DOHH2 (cell line): ENCODE results near the gene DHODH.

ENCODE experiments used
- H3F3A ChIP-seq: fragments of 200-600 bp; sonication (generic), shearing (Covaris generic); 2 replicates; pipeline ENCODE4 v1.6.0; 2016; ENCODE audit warnings: antibody characterized with exemption, mild to moderate bottlenecking; ENCODE audit not compliant: control insufficient read depth, insufficient read depth
- H3K27ac ChIP-seq: fragments of 200-600 bp; sonication (generic); 2 replicates; pipeline ENCODE4 v1.5.1; 2014; ENCODE audit warnings: low read depth, mild to moderate bottlenecking, low read length, moderate library complexity
- H3K27me3 ChIP-seq: fragments of 200-600 bp; sonication (generic); 2 replicates; pipeline ENCODE4 v1.6.1; 2014; ENCODE audit warnings: mild to moderate bottlenecking, low read length, mixed read lengths; ENCODE audit not compliant: control insufficient read depth
- H3K36me3 ChIP-seq: fragments of 200-600 bp; sonication (generic); 2 replicates; pipeline ENCODE4 v1.6.1; 2014; ENCODE audit warnings: mild to moderate bottlenecking, low read length, moderate library complexity, mixed read lengths; ENCODE audit not compliant: control insufficient read depth
- H3K4me1 ChIP-seq: fragments of 200-600 bp; sonication (generic); 2 replicates; pipeline ENCODE4 v1.6.1; 2014; ENCODE audit warnings: mild to moderate bottlenecking, low read length, mixed read lengths; ENCODE audit not compliant: control insufficient read depth
- H3K4me2 ChIP-seq: fragments of 200-600 bp; sonication (generic); 2 replicates; pipeline ENCODE4 v1.6.0; 2014; ENCODE audit warnings: mild to moderate bottlenecking, low read length, moderate library complexity
- H3K4me3 ChIP-seq: fragments of 200-600 bp; sonication (generic); 2 replicates; pipeline ENCODE4 v1.5.1; 2014; ENCODE audit warnings: mild to moderate bottlenecking, low read length, mixed read lengths
- H3K79me2 ChIP-seq: fragments of 200-600 bp; sonication (generic); 2 replicates; pipeline ENCODE4 v1.6.1; 2014; ENCODE audit warnings: mild to moderate bottlenecking, low read length, mixed read lengths; ENCODE audit not compliant: control insufficient read depth
- H3K9me2 ChIP-seq: fragments of 200-600 bp; sonication (generic); replicated peaks from 2 replicates; pipeline ENCODE4 v1.6.1; 2014; ENCODE audit warnings: mild to moderate bottlenecking, low read length, mixed read lengths; ENCODE audit not compliant: control insufficient read depth
- H3K9me3 ChIP-seq: fragments of 200-600 bp; sonication (generic); 2 replicates; pipeline ENCODE4 v1.6.1; 2014; ENCODE audit warnings: antibody characterized with exemption, low read length, mixed read lengths; ENCODE audit not compliant: control insufficient read depth, insufficient read depth
- H4K20me1 ChIP-seq: fragments of 200-600 bp; sonication (generic); 2 replicates; pipeline ENCODE4 v1.6.0; 2014; ENCODE audit warnings: low read depth, mild to moderate bottlenecking, antibody characterized with exemption, low read length, moderate library complexity; ENCODE audit not compliant: control insufficient read depth, insufficient read depth
- EZH2phosphoT487 ChIP-seq: fragments of 200-600 bp; sonication (generic); IDR thresholded peaks from 2 replicates; pipeline ENCODE4 v1.6.1; 2017; ENCODE audit warnings: borderline replicate concordance, mild to moderate bottlenecking, antibody characterized with exemption, low read length, moderate library complexity, mixed read lengths
- TF ChIP-seq, protein P1 (sequence below): fragments of 200-600 bp; sonication (generic); IDR thresholded peaks from one replicate; pipeline ENCODE4 v1.5.1; 2014; ENCODE audit warnings: antibody characterized with exemption, mild to moderate bottlenecking, low read depth, low read length; ENCODE audit not compliant: poor library complexity, severe bottlenecking

DHODH gene

DNA sequence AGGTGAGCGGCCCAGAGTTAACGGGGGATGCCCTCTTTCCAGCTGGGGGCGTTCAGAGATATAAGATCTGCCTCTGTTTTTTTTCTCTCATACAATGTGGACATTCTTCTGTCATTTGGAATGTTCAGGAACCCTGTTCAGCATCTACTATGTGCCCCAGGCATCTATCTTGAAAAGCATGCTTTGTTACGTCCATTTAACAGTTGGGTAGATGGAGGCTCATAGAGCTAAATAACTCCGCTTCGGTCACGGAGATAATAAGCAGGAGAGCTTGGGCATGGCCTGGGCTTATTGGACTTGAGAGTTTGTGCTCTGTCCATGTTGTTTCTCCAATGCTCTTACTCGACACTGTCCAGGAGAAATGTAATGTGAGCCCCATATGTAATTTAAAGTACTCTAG lies 6.1 kb downstream of the DHODH start:
- no peak for TF ChIP-seq EZH2phosphoT487
- TF ChIP-seq, protein P1, sequence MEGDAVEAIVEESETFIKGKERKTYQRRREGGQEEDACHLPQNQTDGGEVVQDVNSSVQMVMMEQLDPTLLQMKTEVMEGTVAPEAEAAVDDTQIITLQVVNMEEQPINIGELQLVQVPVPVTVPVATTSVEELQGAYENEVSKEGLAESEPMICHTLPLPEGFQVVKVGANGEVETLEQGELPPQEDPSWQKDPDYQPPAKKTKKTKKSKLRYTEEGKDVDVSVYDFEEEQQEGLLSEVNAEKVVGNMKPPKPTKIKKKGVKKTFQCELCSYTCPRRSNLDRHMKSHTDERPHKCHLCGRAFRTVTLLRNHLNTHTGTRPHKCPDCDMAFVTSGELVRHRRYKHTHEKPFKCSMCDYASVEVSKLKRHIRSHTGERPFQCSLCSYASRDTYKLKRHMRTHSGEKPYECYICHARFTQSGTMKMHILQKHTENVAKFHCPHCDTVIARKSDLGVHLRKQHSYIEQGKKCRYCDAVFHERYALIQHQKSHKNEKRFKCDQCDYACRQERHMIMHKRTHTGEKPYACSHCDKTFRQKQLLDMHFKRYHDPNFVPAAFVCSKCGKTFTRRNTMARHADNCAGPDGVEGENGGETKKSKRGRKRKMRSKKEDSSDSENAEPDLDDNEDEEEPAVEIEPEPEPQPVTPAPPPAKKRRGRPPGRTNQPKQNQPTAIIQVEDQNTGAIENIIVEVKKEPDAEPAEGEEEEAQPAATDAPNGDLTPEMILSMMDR, result no peak
- no peak overlapping the region for H3K4me2 ChIP-seq
- H3K36me3 ChIP-seq, result peaks cover 41% of the 10 kb centered on the region
- no peaks in the 10 kb centered on the region for H4K20me1 ChIP-seq
- H3K27ac ChIP-seq, result no peak overlapping the region
- no peaks in the 10 kb centered on the region for H3K27me3 ChIP-seq
- H3K9me2 ChIP-seq, result no peaks in the 10 kb centered on the region
- H3K4me1 ChIP-seq, result peaks cover 8% of the 10 kb centered on the region
- H3K79me2 ChIP-seq, result peaks cover 10% of the 10 kb centered on the region
- H3F3A ChIP-seq, result 0 out of 2 replicates have a peak, but pooled peaks cover 2% of the 10 kb centered on the region
- H3K4me3 ChIP-seq, result no peak overlapping the region
- no peaks in the 10 kb centered on the region for H3K9me3 ChIP-seq

DNA sequence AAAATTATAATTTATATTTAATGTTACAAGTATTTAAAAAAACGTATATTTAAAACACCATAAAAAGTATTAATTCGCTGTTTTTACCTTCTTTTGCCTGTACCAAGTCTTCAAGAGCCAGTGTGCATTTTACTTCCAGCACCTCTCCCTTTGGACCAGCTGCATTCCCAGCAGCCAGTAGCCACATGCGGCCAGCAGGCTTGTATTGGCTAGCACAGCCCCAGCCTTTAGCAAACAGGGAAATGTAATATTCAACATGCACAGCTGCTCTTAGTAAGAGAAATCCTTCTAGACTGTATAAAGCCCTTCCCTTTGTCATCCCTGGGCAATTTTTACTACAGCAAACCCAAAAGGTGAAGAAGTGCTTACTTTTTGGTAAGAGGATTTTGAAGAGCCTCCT lies 6.6 kb downstream of the DHODH start:
- Histone ChIP-seq H3K4me1 (peaks cover 3% of the 10 kb centered on the region; the same call in 1 of the 2 replicates), H3K4me2 (no peak overlapping the region), H3K36me3 (peaks cover 37% of the 10 kb centered on the region), H3K9me3 (no peaks in the 10 kb centered on the region), H3K9me2 (no peaks in the 10 kb centered on the region), H3K79me2 (peaks cover 6% of the 10 kb centered on the region), H3K4me3 (no peak overlapping the region), H3K27ac (no peak overlapping the region), H3F3A (0 out of 2 replicates have a peak, but pooled peaks cover 1% of the 10 kb centered on the region), H4K20me1 (no peaks in the 10 kb centered on the region), H3K27me3 (no peaks in the 10 kb centered on the region)
- TF ChIP-seq, protein P1, result no peak
- TF ChIP-seq EZH2phosphoT487, result no peak

- no peak for TF ChIP-seq EZH2phosphoT487
- TF ChIP-seq, protein P1, result no peak
- no peaks in the 10 kb centered on the region for H3K9me2 ChIP-seq
- H3K9me3 ChIP-seq, result no peaks in the 10 kb centered on the region
- no peaks in the 10 kb centered on the region for H3K79me2 ChIP-seq
- no peaks in the 10 kb centered on the region for H3F3A ChIP-seq
- no peak overlapping the region for H3K4me3 ChIP-seq
- H3K36me3 ChIP-seq, result peaks cover 35% of the 10 kb centered on the region
- H3K27ac ChIP-seq, result no peak overlapping the region
- no peaks in the 10 kb centered on the region for H3K27me3 ChIP-seq
- H3K4me1 ChIP-seq, result no peaks in the 10 kb centered on the region
- no peaks in the 10 kb centered on the region for H4K20me1 ChIP-seq
- H3K4me2 ChIP-seq, result no peak overlapping the region
Observed at GRCh38 chr16:72018470-72018869, 9.9 kb downstream of the DHODH start.
